Glutamatergic neuron (in vitro differentiated cells): ENCODE results near the gene CIAO1. TPM values are rescaled to one million over a fixed set of nuclear protein-coding genes. Genes with fewer than 3 reads are reported as not detected.

Experiments
- DNase-seq: peaks from one replicate; pipeline ENCODE4 v3.0.0; 2022
- H3K27ac Mint-ChIP-seq: one replicate; pipeline ENCODE4 v1.8.0; 2020; ENCODE audit warnings: mild to moderate bottlenecking, mixed read lengths, inconsistent platforms; ENCODE audit not compliant: unreplicated experiment
- H3K27me3 Mint-ChIP-seq: one replicate; pipeline ENCODE4 v1.8.0; 2020; ENCODE audit warnings: mild to moderate bottlenecking, moderate library complexity, mixed read lengths, inconsistent platforms; ENCODE audit not compliant: unreplicated experiment
- H3K36me3 Mint-ChIP-seq: one replicate; pipeline ENCODE4 v1.8.0; 2020; ENCODE audit warnings: mild to moderate bottlenecking, mixed read lengths, inconsistent platforms; ENCODE audit not compliant: unreplicated experiment
- H3K4me1 Mint-ChIP-seq: one replicate; pipeline ENCODE4 v1.8.0; 2020; ENCODE audit warnings: mild to moderate bottlenecking, low read depth, mixed read lengths, inconsistent platforms; ENCODE audit not compliant: unreplicated experiment
- H3K4me3 Mint-ChIP-seq: one replicate; pipeline ENCODE4 v1.8.0; 2020; ENCODE audit warnings: mild to moderate bottlenecking, mixed read lengths, inconsistent platforms; ENCODE audit not compliant: unreplicated experiment
- H3K9me3 Mint-ChIP-seq: one replicate; pipeline ENCODE4 v1.8.0; 2020; ENCODE audit warnings: mild to moderate bottlenecking, moderate library complexity, mixed read lengths, inconsistent platforms; ENCODE audit not compliant: unreplicated experiment
- total RNA-seq: library from RNA; stranded (reverse); fragmentation: NEBNext Ultra II Directional; extraction: Animal tissue kit (Norgen Biotek cat#: 25700); gene quantifications from one replicate; pipeline ENCODE4 v1.2.1, GENCODE V29; 2021; ENCODE audit not compliant: unreplicated experiment
- TF ChIP-seq, protein P1 (sequence below): fragments of 200-600 bp; sonication (generic); IDR thresholded peaks from one replicate; pipeline ENCODE4 v1.5.0; 2021; ENCODE audit not compliant: partially characterized antibody, unreplicated experiment

CIAO1 gene
- total RNA-seq, 1 donor from 2014 or later = 68.1 TPM

GRCh38 chr2:96249654-96250053 is 16.4 kb upstream of the CIAO1 start:
- Mint-ChIP-seq H3K36me3 (no peaks in the 10 kb centered on the region), H3K9me3 (peaks cover 11% of the 10 kb centered on the region), H3K4me1 (peaks cover 10% of the 10 kb centered on the region), H3K4me3 (no peak overlapping the region), H3K27ac (no peak overlapping the region), H3K27me3 (peaks cover 8% of the 10 kb centered on the region)
- DNase-seq = no peak
- TF ChIP-seq, protein P1, sequence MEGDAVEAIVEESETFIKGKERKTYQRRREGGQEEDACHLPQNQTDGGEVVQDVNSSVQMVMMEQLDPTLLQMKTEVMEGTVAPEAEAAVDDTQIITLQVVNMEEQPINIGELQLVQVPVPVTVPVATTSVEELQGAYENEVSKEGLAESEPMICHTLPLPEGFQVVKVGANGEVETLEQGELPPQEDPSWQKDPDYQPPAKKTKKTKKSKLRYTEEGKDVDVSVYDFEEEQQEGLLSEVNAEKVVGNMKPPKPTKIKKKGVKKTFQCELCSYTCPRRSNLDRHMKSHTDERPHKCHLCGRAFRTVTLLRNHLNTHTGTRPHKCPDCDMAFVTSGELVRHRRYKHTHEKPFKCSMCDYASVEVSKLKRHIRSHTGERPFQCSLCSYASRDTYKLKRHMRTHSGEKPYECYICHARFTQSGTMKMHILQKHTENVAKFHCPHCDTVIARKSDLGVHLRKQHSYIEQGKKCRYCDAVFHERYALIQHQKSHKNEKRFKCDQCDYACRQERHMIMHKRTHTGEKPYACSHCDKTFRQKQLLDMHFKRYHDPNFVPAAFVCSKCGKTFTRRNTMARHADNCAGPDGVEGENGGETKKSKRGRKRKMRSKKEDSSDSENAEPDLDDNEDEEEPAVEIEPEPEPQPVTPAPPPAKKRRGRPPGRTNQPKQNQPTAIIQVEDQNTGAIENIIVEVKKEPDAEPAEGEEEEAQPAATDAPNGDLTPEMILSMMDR = no peak

- Mint-ChIP-seq H3K9me3 (peaks cover 11% of the 10 kb centered on the region), H3K4me1 (peaks cover 10% of the 10 kb centered on the region), H3K36me3 (peaks cover under 1% of the 10 kb centered on the region), H3K27ac (no peak overlapping the region), H3K27me3 (peaks cover 8% of the 10 kb centered on the region), H3K4me3 (no peak overlapping the region)
- TF ChIP-seq, protein P1 = no peak
- no peak for DNase-seq
Observed at GRCh38 chr2:96250188-96250587, 15.8 kb upstream of the CIAO1 start.

GRCh38 chr2:96251721-96252292 is 14.2 kb upstream of the CIAO1 start:
- peak; percentile 57 for DNase-seq
- Mint-ChIP-seq H3K4me3 (no peak overlapping the region), H3K4me1 (peaks cover 13% of the 10 kb centered on the region), H3K27ac (no peak overlapping the region), H3K27me3 (peaks cover 8% of the 10 kb centered on the region), H3K36me3 (peaks cover 4% of the 10 kb centered on the region), H3K9me3 (peaks cover 7% of the 10 kb centered on the region)
- TF ChIP-seq, protein P1 = no peak

GRCh38 chr2:96252526-96252925 is 13.5 kb upstream of the CIAO1 start:
- H3K27ac Mint-ChIP-seq = no peak overlapping the region
- no peak for DNase-seq
- peaks cover 12% of the 10 kb centered on the region for H3K4me1 Mint-ChIP-seq
- TF ChIP-seq, protein P1 = no peak
- H3K27me3 Mint-ChIP-seq = peaks cover 8% of the 10 kb centered on the region
- H3K36me3 Mint-ChIP-seq = peaks cover 4% of the 10 kb centered on the region
- no peak overlapping the region for H3K4me3 Mint-ChIP-seq
- H3K9me3 Mint-ChIP-seq = peaks cover 7% of the 10 kb centered on the region

DNA sequence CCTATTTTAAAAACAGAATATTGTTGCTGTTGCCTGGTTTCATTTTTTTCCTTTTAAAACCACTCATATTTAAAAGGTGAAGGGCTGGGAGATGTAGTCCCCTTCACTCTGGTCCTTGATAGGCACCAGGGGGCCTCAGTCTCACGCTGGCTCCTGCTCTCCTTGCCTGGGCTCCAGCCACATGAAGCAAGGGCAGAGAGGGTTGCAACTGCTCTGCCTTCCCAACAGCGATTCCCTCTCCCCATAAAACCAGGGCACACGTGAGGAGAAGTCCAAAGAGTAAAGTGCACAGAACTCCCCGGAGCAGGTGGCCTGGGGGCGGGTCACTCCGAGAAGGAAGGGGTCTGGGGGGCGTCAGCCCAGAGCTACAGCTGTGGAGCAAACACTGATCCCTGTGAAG is 13.0 kb upstream of the CIAO1 start:
- H3K4me3 Mint-ChIP-seq = no peak overlapping the region
- peaks cover 8% of the 10 kb centered on the region for H3K27me3 Mint-ChIP-seq
- H3K9me3 Mint-ChIP-seq = peaks cover 7% of the 10 kb centered on the region
- TF ChIP-seq, protein P1 = no peak
- no peak overlapping the region for H3K27ac Mint-ChIP-seq
- no peak for DNase-seq
- H3K36me3 Mint-ChIP-seq = peaks cover 4% of the 10 kb centered on the region
- H3K4me1 Mint-ChIP-seq = peaks cover 10% of the 10 kb centered on the region
